Endothelial cell of umbilical vein (primary cell): Measurements from ENCODE around the gene PPP1R10. TPM values are rescaled to one million over a fixed set of nuclear protein-coding genes. Genes with fewer than 3 reads are reported as not detected.

ENCODE experiments used
- BruUV-seq: library from RNA; stranded (reverse); fragments of 400-500 nt; replicated peaks from 2 replicates; lab custom pipeline; 2021; lab: Mats Ljungman, UMichigan
- CTCF ChIA-PET: fragments of 300-600, 350-600 bp; sonication (Branson Sonifier 250); formaldehyde crosslinking; loops from one replicate; lab custom pipeline; 2021; ENCODE audit warnings: antibody characterized with exemption, inconsistent platforms; lab: Charles Lee
- POLR2A ChIA-PET: fragments of 300-600, 350-600 bp; sonication (Branson Sonifier 250); formaldehyde crosslinking; loops from one replicate; lab custom pipeline; 2021; ENCODE audit warnings: antibody characterized with exemption, inconsistent platforms; lab: Charles Lee
- DNase-seq: peaks from one replicate; pipeline ENCODE4 v3.0.0-alpha.2; 2011; ENCODE audit warnings: low read depth, low spot score
- FAIRE-seq: peaks from 2 replicates; lab custom pipeline; 2011; peaks lifted over from hg19 to GRCh38; lab: Jason Lieb, UNC
- H2AFZ ChIP-seq: 2 replicates; pipeline ENCODE4 v1.6.0; 2012; ENCODE audit warnings: low read depth, low read length, control low read depth, inconsistent platforms
- H3K27ac ChIP-seq: 2 replicates; pipeline ENCODE4 v1.5.1; 2011; ENCODE audit warnings: low read depth, mild to moderate bottlenecking, control low read depth, low read length, moderate library complexity; ENCODE audit not compliant: insufficient read depth
- H3K27me3 ChIP-seq, 2 experiments: 2 replicates each; pipeline versions ENCODE4 v1.6.0 to v1.6.1; 2011; ENCODE audit warnings: low read length in 2 of 2, mixed read lengths in 1 of 2; ENCODE audit not compliant: control insufficient read depth in 2 of 2, insufficient read depth in 2 of 2
- H3K36me3 ChIP-seq, 2 experiments: 2 replicates in 1 of 2; 3 replicates in 1 of 2; pipeline ENCODE4 v1.5.1; 2011; ENCODE audit warnings: low read length in 2 of 2, mild to moderate bottlenecking in 1 of 2, moderate library complexity in 1 of 2; ENCODE audit not compliant: control insufficient read depth in 2 of 2, insufficient read depth in 2 of 2; ENCODE audit errors: extremely low read depth in 1 of 2
- H3K4me1 ChIP-seq: 3 replicates; pipeline ENCODE4 v1.5.1; 2011; ENCODE audit warnings: mild to moderate bottlenecking, low read length; ENCODE audit not compliant: control insufficient read depth, insufficient read depth; ENCODE audit errors: extremely low read depth
- H3K4me2 ChIP-seq: 2 replicates; pipeline ENCODE4 v1.6.1; 2011; ENCODE audit warnings: low read length, control low read depth, mixed read lengths; ENCODE audit not compliant: insufficient read depth
- H3K4me3 ChIP-seq, 3 experiments: fragments of 200-600 bp in 1 of 3; sonication (generic), shearing (Covaris generic) in 1 of 3; replicated peaks in 1 of 3; 2 replicates each; pipeline ENCODE4 v1.5.1; 2011 to 2016; ENCODE audit warnings: control low read depth in 3 of 3, low read length in 3 of 3, mild to moderate bottlenecking in 2 of 3, inconsistent platforms in 1 of 3, low read depth in 1 of 3, moderate library complexity in 1 of 3; ENCODE audit not compliant: insufficient read depth in 1 of 3
- H3K79me2 ChIP-seq: 2 replicates; pipeline ENCODE4 v1.6.0; 2012; ENCODE audit warnings: low read length, inconsistent platforms; ENCODE audit not compliant: control insufficient read depth, insufficient read depth
- H3K9ac ChIP-seq: replicated peaks from 2 replicates; pipeline ENCODE3; 2011; ENCODE audit warnings: low read length, control low read depth; ENCODE audit not compliant: insufficient read depth; ENCODE audit errors: extremely low read depth
- H3K9me1 ChIP-seq: replicated peaks from 3 replicates; pipeline ENCODE4 v1.6.0; 2011; ENCODE audit warnings: mild to moderate bottlenecking, low read length; ENCODE audit not compliant: control insufficient read depth, insufficient read depth; ENCODE audit errors: extremely low read depth
- H3K9me3 ChIP-seq: replicated peaks from 2 replicates; pipeline ENCODE4 v1.5.1; 2012; ENCODE audit warnings: low read length, inconsistent platforms; ENCODE audit not compliant: control insufficient read depth, insufficient read depth
- H4K20me1 ChIP-seq: replicated peaks from 2 replicates; pipeline ENCODE3; 2011; ENCODE audit warnings: mild to moderate bottlenecking, low read length; ENCODE audit not compliant: control insufficient read depth, insufficient read depth; ENCODE audit errors: extremely low read depth
- EZH2 ChIP-seq: IDR thresholded peaks from 2 replicates; pipeline ENCODE4 v1.6.1; 2012; ENCODE audit warnings: borderline replicate concordance, low read depth, mild to moderate bottlenecking, moderate library complexity, low read length, inconsistent platforms; ENCODE audit not compliant: severe bottlenecking
- FOS ChIP-seq: IDR thresholded peaks from 2 replicates; pipeline ENCODE4 v1.6.1; 2011; ENCODE audit warnings: mild to moderate bottlenecking, low read length, moderate library complexity, borderline replicate concordance; ENCODE audit not compliant: insufficient read depth
- GATA2 ChIP-seq: IDR thresholded peaks from 2 replicates; pipeline ENCODE4 v1.7.0; 2011; ENCODE audit warnings: low read depth, mild to moderate bottlenecking, moderate library complexity, mixed read lengths, low read length; ENCODE audit not compliant: insufficient read length, insufficient read depth
- JUN ChIP-seq: IDR thresholded peaks from 2 replicates; pipeline ENCODE4 v1.6.1; 2011; ENCODE audit warnings: borderline replicate concordance, low read depth; ENCODE audit not compliant: insufficient read length, insufficient read depth
- MAX ChIP-seq: IDR thresholded peaks from 2 replicates; pipeline ENCODE4 v1.6.1; 2011; ENCODE audit not compliant: insufficient read depth, insufficient read length
- MYC ChIP-seq: IDR thresholded peaks from one replicate; pipeline ENCODE4 v1.6.1; 2011; ENCODE audit warnings: mild to moderate bottlenecking, low read depth, low read length
- POLR2A ChIP-seq: IDR thresholded peaks from 2 replicates; pipeline ENCODE4 v1.6.1; 2012; ENCODE audit warnings: low read depth, mild to moderate bottlenecking, control low read depth, low read length
- POLR2AphosphoS5 ChIP-seq: IDR thresholded peaks from 2 replicates; pipeline ENCODE4 v1.6.1; 2012; ENCODE audit warnings: low read depth, mild to moderate bottlenecking, control low read depth, low read length, moderate library complexity; ENCODE audit not compliant: insufficient read depth
- dilution Hi-C: fragments of 300-500 bp; cut with MboI; formaldehyde crosslinking; loops from one replicate; pipeline ENCODE4 v1.15.0; 2019; ENCODE audit warnings: low sequenced_read_pairs; ENCODE audit not compliant: extremely low pct_ligation_motif_present
- intact Hi-C: fragments of 100-400 bp; cut with micrococcal nuclease; formaldehyde crosslinking; loops from one replicate; pipeline ENCODE4 v1.10.0; 2022
- polyA plus RNA-seq, 4 experiments: library from polyadenylated mRNA; depleted of rRNA in 3 of 4; stranded (reverse) in 3 of 4; unstranded in 1 of 4; fragments of >200 nt; gene quantifications; 2 replicates each; pipeline versions ENCODE4 v1.2.1 to v1.2.3, GENCODE V29; 2011 to 2012; ENCODE audit warnings: missing spikeins in 1 of 4
- total RNA-seq: library from RNA; stranded (reverse); gene quantifications from 2 replicates; pipeline ENCODE4 v1.2.3, GENCODE V29; 2021
- TF ChIP-seq, protein P1 (sequence below), 2 donors: IDR thresholded peaks; 1 replicate in 1 of 2; 2 replicates in 1 of 2; pipeline ENCODE4 v1.5.1; 2011; ENCODE audit warnings: low read length in 2 of 2, mild to moderate bottlenecking in 2 of 2, moderate library complexity in 2 of 2, control low read depth in 1 of 2, inconsistent platforms in 1 of 2, low read depth in 1 of 2; ENCODE audit not compliant: insufficient read depth in 1 of 2; ENCODE audit errors: extremely low read depth in 1 of 2

The PPP1R10 gene
- total and polyA plus RNA-seq, 2 donors (not counting 3 experiments of a cell fraction or from before 2014, with no cell fraction given): 19.2 to 88.3 TPM

- no TSS peak for BruUV-seq
- no peak overlapping the region for H3K9ac ChIP-seq
Observed at GRCh38 chr6:30625511-30625910, 8.5 kb upstream of the PPP1R10 start.

More at GRCh38 chr6:30625511-30625910, 8.5 kb upstream of the PPP1R10 start:
- intact Hi-C loops (no loop called here), dilution Hi-C loops (no loop called here)
- ChIA-PET POLR2A (no interaction called here), CTCF (interaction anchor here (1.5 to 2.1 kb wide), 2 partner anchors 47 to 105 kb away, joined by 4 to 13 read pairs; partner anchors contain the start of gene DHX16)
- no peaks in the 10 kb centered on the region for H3K9me1 ChIP-seq
- peaks cover 4 to 12% of the 10 kb centered on the region in 2 experiments for H3K36me3 ChIP-seq
- H4K20me1 ChIP-seq: no peaks in the 10 kb centered on the region
- peaks cover 8% of the 10 kb centered on the region for H3K4me1 ChIP-seq
- no peaks in the 10 kb centered on the region for H3K27me3 ChIP-seq
- no peak for DNase-seq
- no peak overlapping the region for H3K4me2 ChIP-seq
- no peaks in the 10 kb centered on the region for H3K9me3 ChIP-seq
- H2AFZ ChIP-seq: no peak overlapping the region
- FAIRE-seq: no peak
- no peaks in the 10 kb centered on the region for H3K79me2 ChIP-seq
- no peak overlapping the region for H3K4me3 ChIP-seq
- no peak overlapping the region for H3K27ac ChIP-seq
- TF ChIP-seq GATA2: no peak
- TF ChIP-seq, protein P1, sequence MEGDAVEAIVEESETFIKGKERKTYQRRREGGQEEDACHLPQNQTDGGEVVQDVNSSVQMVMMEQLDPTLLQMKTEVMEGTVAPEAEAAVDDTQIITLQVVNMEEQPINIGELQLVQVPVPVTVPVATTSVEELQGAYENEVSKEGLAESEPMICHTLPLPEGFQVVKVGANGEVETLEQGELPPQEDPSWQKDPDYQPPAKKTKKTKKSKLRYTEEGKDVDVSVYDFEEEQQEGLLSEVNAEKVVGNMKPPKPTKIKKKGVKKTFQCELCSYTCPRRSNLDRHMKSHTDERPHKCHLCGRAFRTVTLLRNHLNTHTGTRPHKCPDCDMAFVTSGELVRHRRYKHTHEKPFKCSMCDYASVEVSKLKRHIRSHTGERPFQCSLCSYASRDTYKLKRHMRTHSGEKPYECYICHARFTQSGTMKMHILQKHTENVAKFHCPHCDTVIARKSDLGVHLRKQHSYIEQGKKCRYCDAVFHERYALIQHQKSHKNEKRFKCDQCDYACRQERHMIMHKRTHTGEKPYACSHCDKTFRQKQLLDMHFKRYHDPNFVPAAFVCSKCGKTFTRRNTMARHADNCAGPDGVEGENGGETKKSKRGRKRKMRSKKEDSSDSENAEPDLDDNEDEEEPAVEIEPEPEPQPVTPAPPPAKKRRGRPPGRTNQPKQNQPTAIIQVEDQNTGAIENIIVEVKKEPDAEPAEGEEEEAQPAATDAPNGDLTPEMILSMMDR (IDR thresholded peaks at IDR 0.05; ENCODE audit: extremely low read depth in 1 of 2, insufficient read depth in 1 of 2, low read depth in 1 of 2, low read length in 2 of 2): no peak
- no peak for TF ChIP-seq MYC
- no peak for TF ChIP-seq JUN
- TF ChIP-seq EZH2: no peak
- TF ChIP-seq POLR2A: no peak
- TF ChIP-seq MAX: no peak
- no peak for TF ChIP-seq POLR2AphosphoS5
- TF ChIP-seq FOS: no peak
